Fibroblast of skin of right quadriceps (primary cell): ENCODE data around the gene AQP6.

ENCODE experiments used
- DNase-seq: peaks from one replicate; pipeline ENCODE4 v3.0.0-alpha.2; 2013

The AQP6 gene, protein sequence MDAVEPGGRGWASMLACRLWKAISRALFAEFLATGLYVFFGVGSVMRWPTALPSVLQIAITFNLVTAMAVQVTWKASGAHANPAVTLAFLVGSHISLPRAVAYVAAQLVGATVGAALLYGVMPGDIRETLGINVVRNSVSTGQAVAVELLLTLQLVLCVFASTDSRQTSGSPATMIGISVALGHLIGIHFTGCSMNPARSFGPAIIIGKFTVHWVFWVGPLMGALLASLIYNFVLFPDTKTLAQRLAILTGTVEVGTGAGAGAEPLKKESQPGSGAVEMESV

GRCh38 chr12:49972641-49973360, at the start of gene AQP6:
AQP6 (plus strand) TSS chr12:49972947; CDS start chr12:49973174, 227 bp downstream.
- DNase-seq: no peak

GRCh38 chr12:49923035-49923644, 49.6 kb upstream of the AQP6 start:
- DNase-seq: no peak

DNA sequence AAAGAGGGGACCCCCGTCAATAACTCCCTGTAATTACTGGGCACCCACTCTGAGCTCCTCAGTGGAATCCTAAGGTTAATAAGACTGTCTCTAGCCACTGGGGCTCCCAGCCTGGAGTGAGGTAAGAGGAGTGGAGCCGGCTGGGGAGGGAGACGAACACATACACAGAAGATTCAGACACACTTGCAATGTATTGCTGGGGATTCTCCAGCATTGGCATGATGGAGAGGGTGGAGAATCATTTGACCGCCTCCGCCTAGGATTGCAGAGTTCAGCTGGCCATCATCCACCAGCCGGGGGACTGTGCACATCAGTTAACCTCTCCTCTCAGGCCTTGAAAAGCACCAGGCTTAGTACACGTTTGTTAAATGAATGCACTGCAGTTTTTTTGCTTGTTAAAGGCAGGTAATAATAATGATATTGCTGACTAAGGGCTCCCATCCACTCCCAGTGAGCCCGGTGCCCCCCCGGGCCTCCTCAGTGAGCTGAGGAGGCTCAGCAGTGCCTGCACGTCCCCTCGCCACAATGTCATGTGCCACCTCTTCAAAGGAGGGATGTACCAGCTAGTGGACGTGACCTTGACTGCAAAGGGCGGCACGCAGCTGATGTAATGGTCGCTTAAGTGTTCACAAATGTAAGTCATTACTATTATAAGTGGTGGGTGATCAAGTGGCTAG, 48.7 kb upstream of the AQP6 start:
- DNase-seq: no peak

DNA sequence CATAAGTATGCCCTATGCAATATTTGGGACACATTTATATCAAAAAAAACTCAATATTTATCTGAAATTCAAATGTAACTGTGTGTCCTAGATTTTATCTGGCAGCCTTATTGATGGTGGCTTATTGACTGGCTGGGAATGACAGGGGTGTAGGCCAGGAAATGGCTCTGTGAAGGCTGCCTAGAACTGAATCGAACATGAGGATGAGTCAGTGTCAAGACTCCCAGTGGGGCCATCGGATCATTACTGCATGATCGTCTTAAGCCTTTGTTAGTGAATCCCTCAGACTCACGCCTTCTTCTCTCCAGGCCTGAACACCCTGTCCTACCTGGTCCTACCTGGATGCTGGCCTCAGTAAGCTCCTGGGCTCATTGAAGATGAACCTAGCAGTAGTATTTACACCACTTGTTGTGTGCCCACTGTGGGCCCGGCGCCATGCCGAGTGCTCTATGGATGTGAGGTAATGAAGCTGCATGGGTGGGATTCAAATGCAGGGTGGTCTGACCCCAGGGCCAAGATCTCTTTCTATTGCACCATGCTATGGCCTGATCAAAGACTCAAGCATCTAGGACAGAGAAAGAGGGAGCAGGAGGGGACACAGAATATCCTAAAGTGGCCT, 48.0 kb upstream of the AQP6 start:
- DNase-seq: no peak

DNA sequence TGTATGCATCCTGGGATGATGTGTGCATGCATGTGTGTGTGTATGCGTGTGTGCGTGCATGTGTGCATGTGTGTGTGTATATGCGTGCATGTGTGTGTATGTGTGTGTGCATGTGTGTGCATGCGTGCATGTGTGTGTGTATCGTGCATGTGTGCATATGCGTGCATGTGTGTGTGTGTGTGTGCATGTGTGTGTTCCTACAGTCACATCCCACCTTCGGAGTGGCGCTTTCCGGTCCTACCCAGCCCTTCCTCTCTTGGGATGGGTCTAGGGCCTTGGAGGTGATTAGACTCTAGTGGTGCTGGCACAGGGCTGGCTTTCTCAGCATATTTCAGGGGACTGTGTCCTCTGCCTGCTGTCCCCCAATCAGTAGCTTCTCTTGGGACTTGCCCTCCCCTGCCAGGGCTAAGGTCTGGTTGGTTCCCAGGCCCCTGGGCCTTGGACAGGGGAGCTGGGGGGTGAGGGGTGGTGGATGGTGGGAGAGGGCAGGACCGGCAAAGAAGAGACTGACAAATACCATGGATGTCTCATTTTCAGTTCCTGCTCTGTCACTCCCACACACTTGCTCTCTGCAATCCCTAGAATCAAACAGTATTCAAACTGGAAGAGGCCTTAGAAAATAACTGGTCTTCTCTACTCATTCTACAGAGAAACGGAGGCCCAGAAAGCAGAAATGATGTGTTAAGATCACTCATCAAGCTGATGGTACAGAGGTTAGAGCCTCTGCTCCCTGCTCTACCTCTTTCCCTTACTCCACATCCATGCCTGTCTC, 47.1 kb upstream of the AQP6 start:
- DNase-seq: no peak

DNA sequence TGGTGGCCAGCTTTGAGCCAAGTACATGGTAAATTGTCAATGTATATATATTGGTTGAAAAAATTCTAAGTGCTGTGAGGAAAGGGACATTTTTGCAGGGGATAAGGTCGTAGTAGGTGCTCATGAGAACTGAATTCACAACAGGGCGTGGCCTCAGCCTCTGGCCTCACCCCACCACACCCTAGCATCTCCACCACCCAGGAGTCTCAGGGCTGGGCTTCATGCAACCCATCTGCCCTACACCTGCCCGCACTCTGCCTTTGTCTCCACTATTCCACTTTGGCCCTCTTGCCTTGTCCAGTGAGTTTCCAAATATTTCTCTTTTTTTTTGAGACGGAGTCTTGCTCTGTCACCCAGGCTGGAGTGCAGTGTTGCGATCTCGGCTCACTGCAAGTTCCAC, 44.3 kb upstream of the AQP6 start:
- DNase-seq: no peak

GRCh38 chr12:49929581-49929980, 43.2 kb upstream of the AQP6 start:
- no peak for DNase-seq

GRCh38 chr12:49930515-49931288, 42.0 kb upstream of the AQP6 start:
- DNase-seq: peak; percentile 53

DNA sequence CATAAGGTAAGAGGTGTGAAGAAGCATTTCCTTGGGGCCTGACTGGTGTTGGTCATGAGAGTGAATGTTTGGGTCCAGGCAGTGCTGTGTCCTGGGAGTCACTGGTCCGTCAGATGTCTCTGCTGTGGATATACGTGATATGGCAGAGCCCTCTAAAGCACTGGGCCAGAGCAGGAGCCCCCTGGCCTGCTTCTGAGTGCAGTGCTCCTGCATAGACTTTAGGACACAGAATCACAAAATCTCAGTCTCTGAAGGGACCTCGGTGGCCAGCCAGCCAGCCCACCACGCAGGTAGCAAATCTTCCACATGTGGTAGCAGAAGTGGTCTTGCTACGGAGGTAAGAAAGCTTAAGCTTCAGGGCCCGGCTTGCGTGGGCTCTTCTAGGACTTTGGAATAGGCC, 40.7 kb upstream of the AQP6 start:
- no peak for DNase-seq

- no peak for DNase-seq
Measured at GRCh38 chr12:49932533-49933130, 40.1 kb upstream of the AQP6 start.

DNA sequence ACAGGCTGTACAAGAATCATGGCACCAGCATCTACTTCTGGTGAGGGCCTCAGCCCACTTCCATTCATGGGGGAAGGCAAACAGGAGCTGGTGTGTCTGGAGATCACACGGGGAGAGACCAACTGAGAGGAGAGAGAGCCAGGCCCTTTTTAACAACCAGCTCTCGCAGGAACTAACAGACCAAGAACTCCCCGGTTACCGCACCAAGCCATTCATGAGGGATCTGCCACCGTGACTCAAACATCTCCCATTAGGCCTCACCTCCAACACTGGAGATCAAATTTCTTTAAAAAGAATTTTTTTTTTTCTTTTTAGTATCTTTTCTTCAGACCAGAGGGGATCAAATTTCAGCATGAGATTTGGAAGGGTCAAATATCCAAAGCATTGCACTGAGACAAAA, 39.0 kb upstream of the AQP6 start:
- peak; percentile 55 for DNase-seq

GRCh38 chr12:49934505-49934904, 38.2 kb upstream of the AQP6 start:
- no peak for DNase-seq

GRCh38 chr12:49936925-49937324, 35.8 kb upstream of the AQP6 start:
- no peak for DNase-seq

- no peak for DNase-seq
Measured at GRCh38 chr12:49937639-49938300, 35.0 kb upstream of the AQP6 start.

- DNase-seq: no peak
Measured at GRCh38 chr12:49939307-49939706, 33.4 kb upstream of the AQP6 start.

DNA sequence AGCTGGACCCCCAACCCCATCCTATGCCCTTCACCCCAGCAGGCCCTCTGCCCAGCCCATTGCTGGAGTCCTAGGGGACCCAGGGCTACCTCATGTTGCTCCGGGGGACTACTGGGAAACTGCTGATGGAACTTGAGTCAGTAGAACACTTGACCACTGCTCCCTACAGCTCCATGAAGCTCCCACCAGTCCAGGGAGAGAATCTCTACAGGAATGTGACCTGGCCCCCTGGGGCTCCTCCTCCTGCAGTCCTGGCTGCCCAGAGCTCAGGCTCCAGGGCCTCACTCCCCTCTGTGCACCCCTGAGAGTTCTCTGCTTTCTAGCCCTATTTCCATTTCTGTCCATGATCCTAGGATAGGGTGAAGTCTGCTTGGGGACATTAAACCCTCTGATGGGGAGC, 33.0 kb upstream of the AQP6 start:
- no peak for DNase-seq

GRCh38 chr12:49941556-49942511, 30.9 kb upstream of the AQP6 start:
- no peak for DNase-seq

DNA sequence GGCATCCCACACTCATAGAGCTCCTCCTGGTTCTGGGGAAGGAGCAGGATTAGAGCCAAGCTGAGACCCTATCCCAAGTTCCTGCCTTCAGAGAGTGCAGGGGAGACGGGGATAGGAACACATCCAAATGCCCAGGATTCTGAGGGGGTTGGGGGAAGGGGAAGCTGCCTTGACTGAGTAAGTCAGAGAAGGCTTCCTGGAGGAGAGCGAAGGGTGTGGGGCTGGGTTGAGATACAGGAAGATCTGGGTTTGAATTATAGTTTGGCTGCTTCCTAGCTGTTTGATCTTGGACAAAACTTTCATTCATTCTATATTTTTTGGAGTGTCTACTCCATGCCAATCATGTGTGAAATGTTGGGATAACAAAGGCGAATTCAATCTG, 30.2 kb upstream of the AQP6 start:
- no peak for DNase-seq

- DNase-seq: no peak
Measured at GRCh38 chr12:49942921-49943624, 29.7 kb upstream of the AQP6 start.
